KG1 (cell line): ENCODE results near the gene VSIR.

Experiments used
- DNase-seq: peaks from one replicate; lab custom pipeline; 2025; lab: John Stamatoyannopoulos, UW

The VSIR gene

GRCh38 chr10:71712572-71713134 is 60.7 kb downstream of the VSIR start:
- no peak for DNase-seq

GRCh38 chr10:71712170-71712569 is 61.1 kb downstream of the VSIR start:
- DNase-seq, result no peak

- no peak for DNase-seq
These were observed 62.2 kb downstream of the VSIR start for GRCh38 chr10:71711052-71711623.

GRCh38 chr10:71710519-71710918 is 62.8 kb downstream of the VSIR start:
- DNase-seq, result no peak

- no peak for DNase-seq
These were observed 64.1 kb downstream of the VSIR start for GRCh38 chr10:71708897-71709882.

GRCh38 chr10:71708301-71708703 is 65.0 kb downstream of the VSIR start:
- no peak for DNase-seq

- no peak for DNase-seq
These were observed 66.0 kb downstream of the VSIR start for GRCh38 chr10:71707240-71707789.

GRCh38 chr10:71706216-71707121 is 66.9 kb downstream of the VSIR start:
- no peak for DNase-seq

GRCh38 chr10:71705582-71705981 is 67.7 kb downstream of the VSIR start:
- DNase-seq, result no peak

- DNase-seq, result no peak
These were observed 68.5 kb downstream of the VSIR start for GRCh38 chr10:71704816-71705215.

- DNase-seq, result no peak
These were observed 69.7 kb downstream of the VSIR start for GRCh38 chr10:71703577-71703976.

GRCh38 chr10:71701496-71702132 is 71.7 kb downstream of the VSIR start:
- DNase-seq, result no peak

- no peak for DNase-seq
These were observed 72.5 kb downstream of the VSIR start for GRCh38 chr10:71700731-71701368.

GRCh38 chr10:71698737-71699136 is 74.6 kb downstream of the VSIR start:
- no peak for DNase-seq

- no peak for DNase-seq
These were observed 75.2 kb downstream of the VSIR start for GRCh38 chr10:71697938-71698709.
